SK-MEL-5 (cell line): ENCODE measurements around the gene COPS8. TPM values are rescaled to one million over a fixed set of nuclear protein-coding genes. Genes with fewer than 3 reads are reported as not detected.

Source experiments
- DNase-seq: peaks from one replicate; pipeline ENCODE4 v3.0.0-alpha.2; 2016; ENCODE audit warnings: low read depth, low spot score
- in situ Hi-C: cut with HindIII; loops from 2 replicates; pipeline ENCODE4 v1.10.0; 2016; ENCODE audit warnings: low sequenced_read_pairs, high pct_unique_total_duplicates, low pct_unique_long_range_greater_than_20kb
- total RNA-seq: library from RNA; depleted of rRNA; stranded (reverse); fragments of >200 nt; shearing (Covaris generic); gene quantifications from 2 replicates; pipeline ENCODE4 v1.2.3, GENCODE V29; 2014

COPS8 gene
- total RNA-seq, 1 experiment from 2014 or later = 271 TPM

DNA sequence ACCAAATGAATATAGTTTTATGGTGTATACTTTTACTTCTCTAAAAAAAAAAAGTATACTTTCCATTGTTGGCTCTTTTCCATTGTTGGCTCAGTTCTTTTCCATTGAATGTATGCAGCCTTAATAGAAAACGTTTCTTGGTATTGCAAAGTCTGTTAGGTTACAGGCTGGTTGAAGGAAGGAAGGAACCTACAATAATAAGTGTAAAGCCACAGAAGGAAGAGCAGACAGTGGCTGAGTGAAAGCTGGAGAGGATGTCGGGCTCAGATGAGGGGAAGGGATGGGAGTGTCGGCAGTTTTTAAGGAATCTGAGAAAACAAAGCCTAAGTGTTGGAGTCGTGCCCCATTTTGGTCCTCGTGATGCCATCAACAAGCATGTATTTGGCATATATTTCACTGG, 6.8 kb downstream of the COPS8 start:
- peak; percentile 26 for DNase-seq
- in situ Hi-C loops = no loop called here

DNA sequence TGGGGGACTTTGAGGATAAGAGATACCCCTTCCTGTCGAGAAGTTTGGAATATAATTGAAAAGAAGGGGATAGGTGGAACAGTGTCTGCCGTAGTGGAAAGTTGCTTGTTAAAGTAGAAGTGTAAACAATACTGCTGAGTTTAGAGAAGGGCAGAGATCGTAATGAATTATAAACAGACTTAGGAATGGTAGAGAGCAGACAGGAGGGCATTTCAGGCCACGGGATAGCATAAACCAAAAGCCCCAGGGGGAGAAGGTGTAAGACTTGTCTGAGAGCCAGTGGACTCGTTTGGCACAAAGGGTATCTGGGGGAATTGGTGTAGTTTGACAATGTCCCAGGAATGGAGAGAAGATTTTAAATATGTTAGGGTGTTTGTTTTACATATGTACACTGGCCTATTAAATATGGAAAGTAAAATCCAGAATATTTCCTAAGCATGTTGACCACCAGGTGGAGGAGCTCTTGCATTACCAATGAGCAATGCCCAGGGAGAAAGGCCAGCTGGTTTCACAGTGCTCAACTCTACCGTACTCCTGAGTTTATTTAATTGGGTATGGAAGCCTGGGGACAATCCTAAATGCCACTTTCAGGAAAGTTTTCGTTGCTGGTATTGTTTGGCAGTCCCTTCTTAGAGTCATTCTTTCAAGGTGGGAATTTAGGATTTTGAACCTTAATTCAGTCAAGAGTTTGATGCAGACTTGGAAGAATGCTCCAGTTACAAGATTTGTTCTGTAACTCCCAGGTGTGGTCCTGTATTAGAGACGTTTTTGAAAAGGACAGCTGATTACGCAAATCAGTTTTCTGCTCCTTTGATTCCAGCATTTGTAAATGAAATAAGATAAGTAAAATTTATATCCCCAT, 7.5 kb downstream of the COPS8 start:
- in situ Hi-C loops = no loop called here

DNA sequence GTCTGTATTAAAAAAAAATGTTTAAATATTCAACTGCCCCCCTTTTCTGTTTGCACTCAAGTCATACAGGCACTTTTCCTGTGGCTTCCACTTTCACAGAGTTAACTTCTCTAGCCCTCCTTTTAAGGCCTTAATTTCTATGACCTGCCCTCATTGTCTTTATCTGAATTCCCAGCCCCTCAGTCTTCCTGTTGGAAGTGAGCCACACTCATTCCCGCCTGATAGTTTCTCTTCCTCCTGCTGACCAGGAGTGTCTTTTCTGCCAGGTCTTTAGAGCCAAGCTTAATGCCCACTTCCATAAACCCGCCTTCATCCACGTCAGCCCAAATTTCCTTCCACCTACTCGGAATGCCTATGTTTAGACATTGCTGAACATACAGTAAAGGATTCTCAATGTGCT, 10.5 kb downstream of the COPS8 start:
- DNase-seq = no peak
- in situ Hi-C loops = no loop called here

More for the DNA sequence above, 7.5 kb downstream of the COPS8 start:
- peak; percentile 66 for DNase-seq

DNA sequence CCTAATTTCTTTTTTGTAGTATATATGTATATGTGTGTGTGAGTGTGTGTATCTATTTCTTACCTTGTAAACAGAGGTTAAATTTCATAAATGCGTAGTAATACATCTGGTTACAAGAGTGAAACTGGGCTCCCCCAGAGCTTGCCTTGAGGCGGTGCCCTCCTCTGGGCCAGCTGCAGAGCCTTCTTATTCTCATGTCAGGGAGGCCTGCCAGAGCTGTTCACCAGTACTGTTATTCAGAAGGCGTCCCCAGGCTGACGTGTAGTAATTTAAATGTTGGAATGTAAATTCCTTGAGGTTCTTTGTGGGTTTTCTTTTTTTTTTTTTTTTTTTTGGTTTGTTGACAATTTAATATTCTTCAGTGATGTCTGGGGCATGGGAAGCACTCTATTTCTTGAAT, 11.2 kb downstream of the COPS8 start:
- in situ Hi-C loops = no loop called here
- DNase-seq = no peak

DNA sequence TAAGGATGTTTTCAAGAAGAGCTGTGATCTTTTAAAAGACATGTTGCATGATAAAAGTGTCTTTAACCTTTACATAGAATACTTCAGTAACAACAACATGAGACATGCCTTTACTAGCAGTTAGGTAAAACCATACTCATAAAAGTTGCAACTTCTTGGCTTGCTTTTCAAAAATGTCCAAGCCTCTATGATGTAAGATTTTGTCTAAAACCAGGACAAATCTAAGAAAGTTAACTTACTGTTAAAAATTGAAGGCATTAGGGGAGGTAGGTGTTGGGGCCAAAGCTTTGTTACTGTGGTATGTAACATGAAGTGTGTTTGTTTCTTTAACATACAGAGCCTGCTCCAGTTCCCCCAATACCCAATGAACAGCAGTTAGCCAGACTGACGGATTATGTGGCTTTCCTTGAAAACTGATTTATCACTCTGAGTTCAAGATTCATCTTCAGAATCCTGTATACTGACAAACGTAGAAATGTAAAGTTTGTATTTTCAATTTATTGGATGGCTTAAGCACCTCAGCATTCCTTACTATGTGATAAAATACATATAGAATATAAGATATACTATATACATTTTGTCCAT, 11.7 kb downstream of the COPS8 start:
- no peak for DNase-seq
- in situ Hi-C loops = no loop called here

DNA sequence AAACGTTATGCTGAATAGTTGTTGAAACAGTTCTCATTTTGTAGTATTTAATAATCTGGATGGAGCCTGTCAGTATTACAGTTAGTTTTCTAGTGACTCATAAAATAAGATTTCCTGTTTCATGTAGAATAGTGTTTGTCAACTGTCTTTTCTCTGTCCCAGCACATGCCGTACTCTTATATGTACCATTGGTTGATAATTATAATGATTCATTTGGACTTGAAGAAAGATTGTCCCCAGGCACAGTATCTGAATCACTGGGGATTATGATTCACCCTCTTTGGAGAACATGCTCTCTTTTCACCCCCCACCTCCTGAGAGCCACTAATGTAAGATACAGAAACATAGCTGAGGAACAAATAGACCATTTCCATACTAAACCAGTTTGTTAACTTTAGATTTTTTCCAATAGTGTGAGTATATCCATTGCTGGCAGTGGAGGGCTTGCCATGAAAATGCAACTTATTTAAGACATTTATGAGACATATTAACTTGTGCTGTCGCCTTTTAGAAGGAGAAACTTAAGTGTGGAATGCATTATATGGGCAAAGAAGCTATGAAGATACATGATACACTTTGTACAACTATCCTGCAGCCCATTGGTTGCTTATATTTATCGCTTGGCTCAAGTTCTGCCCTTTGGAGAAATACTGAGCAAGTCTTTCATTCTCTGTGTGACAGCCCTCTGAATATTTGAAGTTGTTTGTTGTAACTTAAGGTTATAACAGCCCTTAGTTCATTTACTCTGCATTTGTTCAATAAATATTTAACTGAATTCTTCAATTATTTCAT, 12.4 kb downstream of the COPS8 start:
- in situ Hi-C loops = no loop called here
- no peak for DNase-seq

DNA sequence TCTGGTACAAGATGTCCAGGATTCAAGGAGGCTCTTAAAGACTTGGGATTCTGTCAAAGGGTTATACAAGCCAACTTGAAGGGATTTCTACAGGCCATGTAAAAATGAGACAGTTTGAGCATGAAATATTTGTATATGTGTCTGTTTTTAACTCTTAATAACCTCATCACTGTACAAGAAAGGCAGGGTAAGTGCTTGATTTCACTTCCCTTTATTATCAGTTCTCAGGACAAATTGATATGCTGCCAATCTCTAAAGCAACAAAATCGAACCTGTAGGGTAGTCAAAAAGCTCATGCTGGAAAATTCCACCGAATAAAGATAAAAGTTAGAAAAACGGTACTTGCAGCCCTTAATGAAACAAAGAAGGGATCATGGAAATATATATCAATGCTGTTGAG, 14.1 kb downstream of the COPS8 start:
- DNase-seq = no peak
- in situ Hi-C loops = no loop called here

DNA sequence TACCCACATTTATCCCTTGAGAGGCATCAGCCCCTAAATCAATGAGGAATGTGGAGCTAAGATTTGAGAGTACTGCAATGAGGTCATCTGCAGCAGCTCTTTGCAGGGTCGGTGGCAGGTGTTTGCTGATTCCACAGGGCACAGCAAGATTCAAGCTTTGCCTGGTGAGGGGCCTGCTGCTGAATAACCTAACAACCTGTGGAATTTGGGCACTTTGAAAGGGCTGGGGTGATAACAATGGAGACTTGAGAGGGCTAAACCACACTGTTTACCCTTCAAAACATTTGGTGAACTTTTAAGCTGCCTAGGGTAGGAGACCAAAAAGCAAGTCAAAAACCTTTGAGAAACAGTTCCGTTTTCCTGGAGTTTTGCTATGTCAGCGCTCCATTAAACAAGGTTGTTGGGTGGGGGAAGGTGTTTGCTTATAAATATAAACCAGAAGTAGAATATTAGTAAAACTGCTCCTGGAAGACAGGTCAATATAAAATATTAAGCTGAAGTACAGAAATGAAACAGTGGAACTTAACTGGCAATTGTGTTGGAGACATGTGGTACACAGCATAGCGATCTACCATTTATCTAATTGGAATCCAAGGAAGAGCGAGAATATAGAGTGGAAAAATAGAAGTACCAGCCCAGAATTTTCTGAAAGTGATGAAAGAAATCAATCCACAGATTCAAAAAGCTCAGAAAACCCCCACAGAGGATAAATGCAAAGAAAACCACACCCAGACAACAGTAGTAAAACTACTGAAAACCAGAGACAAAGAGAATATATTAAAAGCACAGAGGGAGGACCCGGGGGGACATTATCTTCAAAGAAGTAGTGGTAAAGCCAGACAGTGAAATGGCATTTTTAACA, 15.7 kb downstream of the COPS8 start:
- DNase-seq = no peak
- in situ Hi-C loops = no loop called here

DNA sequence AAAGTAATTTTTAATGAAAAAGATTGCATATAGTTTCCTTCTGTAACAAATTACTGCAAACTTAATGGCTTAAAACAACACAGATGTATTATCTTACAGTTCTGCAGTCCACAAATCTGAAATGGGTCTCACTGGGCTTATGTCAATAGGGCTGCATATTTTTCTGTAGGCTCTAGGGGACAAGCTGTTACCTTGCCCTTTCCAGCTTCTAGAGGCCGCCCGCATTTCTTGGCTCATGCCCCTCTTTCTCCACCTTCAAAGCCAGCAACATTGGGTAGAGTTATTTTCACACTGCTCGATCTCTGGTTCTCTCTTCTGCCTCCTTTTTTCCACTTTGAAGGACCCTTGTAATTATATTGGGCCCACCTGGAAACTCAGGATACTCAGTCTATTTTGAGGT, 16.7 kb downstream of the COPS8 start:
- in situ Hi-C loops = no loop called here
- no peak for DNase-seq

DNA sequence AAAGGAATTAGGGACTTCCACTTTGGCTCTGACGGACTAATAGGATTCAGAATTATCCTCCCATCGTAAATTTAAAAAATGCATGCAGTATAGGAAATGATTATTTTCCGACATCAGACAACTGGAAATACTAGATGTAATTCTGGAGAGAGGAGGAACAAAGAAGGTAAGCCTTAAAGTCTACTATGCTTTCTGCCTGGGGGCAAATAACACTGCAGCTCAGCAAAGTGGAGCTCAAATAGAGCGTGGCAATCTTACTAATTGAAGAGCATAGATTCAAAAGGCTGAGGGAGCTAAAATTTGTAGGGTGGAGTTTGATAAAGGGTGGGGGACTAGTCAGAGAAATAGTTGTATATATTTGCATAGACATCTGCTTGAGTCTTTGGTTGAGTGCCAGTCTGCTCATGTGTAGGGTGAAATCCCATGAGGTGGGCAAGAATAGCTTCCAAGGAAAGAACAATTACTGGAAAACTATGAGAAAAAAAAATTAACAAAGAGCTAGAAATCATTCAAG, 23.8 kb downstream of the COPS8 start:
- in situ Hi-C loops = no loop called here

DNA sequence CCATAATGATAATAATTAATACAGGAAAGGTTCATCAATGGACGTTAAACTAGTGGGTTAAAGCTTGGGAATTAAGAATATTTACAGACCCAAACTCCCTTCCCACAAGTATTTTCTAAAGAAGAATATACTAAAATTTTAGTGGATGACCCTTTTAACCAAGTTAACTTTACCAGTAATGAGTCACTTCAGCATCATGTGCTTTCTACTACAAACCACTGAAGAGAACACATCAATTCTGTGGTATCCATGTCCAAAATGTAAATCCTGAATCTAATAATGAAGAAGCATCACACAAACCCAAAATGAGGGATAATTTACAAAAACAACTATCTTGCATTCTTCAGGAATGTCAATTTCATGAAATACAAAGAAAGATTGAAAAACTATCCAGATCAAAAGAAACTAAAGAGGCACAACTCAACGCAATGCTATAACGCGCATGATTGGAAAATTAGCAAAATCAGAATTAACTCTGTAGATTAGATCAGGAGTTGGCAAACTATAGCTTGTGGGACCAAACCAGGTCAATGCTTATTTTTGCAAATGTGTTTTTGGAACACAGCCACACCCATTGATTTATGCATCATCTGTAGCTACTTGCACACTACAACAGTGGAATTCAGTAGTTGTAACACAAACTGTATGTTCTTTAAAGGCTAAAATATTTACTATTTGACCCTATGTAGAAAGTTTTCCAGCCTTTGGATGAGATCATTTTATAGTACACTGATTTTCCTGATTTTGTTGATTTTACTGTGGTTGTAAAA, 27.5 kb downstream of the COPS8 start:
- in situ Hi-C loops = no loop called here

More for the DNA sequence above, 23.8 kb downstream of the COPS8 start:
- no peak for DNase-seq

DNA sequence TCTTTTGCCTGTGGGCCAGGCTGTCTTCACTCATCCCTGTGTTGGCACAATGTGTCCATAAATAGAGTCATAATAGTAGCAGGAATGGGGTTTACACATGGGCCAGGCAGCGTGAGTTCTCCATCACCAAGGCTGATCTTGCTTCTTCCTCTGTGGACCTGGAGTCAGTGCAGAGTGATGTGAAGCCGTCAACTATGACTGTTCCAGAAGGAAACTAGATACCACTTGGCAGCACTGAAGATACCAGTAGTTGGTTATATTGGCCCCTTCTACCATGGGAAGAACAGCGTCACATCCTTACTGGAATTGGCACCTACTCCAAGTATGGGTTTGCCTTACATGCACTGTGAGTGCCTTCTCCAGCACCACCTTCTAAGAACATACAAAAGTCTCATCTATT, 30.2 kb downstream of the COPS8 start:
- in situ Hi-C loops = no loop called here

More for the DNA sequence above, 27.5 kb downstream of the COPS8 start:
- DNase-seq = no peak

DNA sequence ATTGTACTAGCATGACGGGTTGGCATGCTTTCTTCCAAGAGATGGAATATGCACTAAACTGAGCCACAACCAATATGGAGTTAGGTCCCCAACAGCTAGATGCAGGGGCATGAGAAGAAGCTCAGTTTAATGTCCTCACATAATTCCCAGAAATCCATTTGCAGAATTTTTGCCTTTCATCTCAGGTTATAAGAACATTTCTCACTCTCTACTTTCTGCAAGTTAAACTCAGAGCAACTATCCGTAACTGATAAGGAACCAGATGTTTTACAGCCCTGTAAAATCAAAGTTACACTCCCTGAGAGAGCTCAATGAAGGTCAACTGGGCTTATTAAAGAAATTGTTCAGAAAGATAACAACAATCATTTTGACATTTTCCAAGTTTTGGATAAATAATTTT, 30.7 kb downstream of the COPS8 start:
- in situ Hi-C loops = no loop called here
- no peak for DNase-seq

More for the DNA sequence above, 30.2 kb downstream of the COPS8 start:
- DNase-seq = no peak

DNA sequence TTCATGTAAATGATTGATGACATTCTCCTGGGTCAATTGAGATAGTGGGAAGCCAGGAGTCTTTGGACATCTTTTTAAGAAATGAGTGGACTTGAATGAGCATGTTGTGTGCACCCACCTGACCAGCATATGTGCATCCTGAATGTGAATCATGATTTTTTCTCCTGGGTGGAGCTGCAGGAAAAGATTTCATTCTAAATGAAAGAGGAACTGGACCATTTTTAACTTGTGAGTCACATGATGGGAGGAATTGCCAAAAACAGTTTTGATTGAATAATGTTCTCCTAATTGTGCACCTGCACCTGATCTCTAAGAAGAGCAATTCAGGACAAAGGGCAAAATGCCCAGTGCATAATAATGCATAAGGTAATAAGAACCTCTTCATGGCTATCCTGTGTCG, 32.3 kb downstream of the COPS8 start:
- no peak for DNase-seq

DNA sequence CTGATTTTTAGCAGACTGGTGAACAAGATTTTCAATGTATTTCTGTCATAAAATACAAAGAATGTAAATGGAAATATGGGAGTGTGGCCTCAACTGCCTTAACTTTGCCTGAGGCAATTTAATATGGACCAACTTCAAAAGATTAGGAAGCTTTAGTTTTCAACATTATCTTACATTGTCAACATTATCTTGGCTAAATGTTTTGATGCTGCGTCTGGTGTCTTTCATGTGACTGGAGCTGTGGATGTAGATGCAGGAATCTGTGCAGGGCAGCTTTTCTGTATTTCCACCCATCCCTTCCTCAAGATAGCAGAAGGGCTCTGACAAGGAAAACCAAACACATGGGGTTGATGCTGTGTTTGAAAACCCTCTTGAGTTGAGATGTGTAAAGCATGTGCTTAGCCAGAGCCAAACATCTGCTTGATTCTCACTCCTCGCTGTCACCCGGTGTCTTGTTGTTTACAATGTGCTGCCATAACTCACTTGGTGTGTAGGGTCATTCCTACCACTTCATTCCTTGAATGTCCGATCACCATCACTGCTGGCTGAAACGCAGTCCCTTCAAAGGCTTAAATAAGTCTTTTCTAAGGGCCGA, 33.0 kb downstream of the COPS8 start:
- in situ Hi-C loops = no loop called here
- DNase-seq = no peak

More for the DNA sequence above, 32.3 kb downstream of the COPS8 start:
- in situ Hi-C loops = no loop called here

DNA sequence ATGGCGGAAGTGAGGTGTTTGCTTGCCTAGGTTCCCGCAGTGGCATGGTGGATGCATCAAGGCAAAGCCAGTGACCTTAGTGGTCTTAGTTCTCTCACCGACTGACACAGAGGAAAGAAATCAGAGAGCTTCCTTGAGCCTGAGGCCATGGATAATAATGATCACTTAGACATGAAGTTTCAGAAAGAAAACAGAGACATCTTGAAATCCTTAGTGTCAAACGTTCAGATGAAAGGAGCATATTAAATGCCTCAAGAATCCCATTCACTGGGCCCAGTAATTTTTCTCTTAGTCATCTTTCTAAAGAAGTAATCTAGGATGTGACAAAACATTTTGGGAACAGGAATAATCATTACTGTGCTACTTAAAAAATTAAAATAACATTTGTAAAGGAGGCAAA, 35.2 kb downstream of the COPS8 start:
- no peak for DNase-seq
- in situ Hi-C loops = no loop called here
